NCI-H2196 treated with DMSO at 0.1 percent for 48 hours (cell line): ENCODE results near the gene ZNF419.

Experiments used
- DNase-seq: peaks from one replicate; lab custom pipeline; 2025; ENCODE audit not compliant: unreplicated experiment; lab: John Stamatoyannopoulos, UW

ZNF419 gene

GRCh38 chr19:57527136-57527881 is 39.8 kb downstream of the ZNF419 start, which contains the start of gene ZNF549:
Gene ZNF549 (plus strand): TSS chr19:57527356. CDS start chr19:57527574, 218 bp downstream.
- peak; percentile 91 for DNase-seq

GRCh38 chr19:57537953-57538547 is 50.5 kb downstream of the ZNF419 start:
- DNase-seq = no peak
